Activated CD4-positive, CD25-positive, alpha-beta regulatory T cell treated with anti-CD3 and anti-CD28 coated beads, Interleukin-2, amount 50 U/mL, for 72 hours (primary cell): ENCODE results near the gene GPN2.
A peak's percentile ranks its signal among the peaks of the same experiment; 100 is the strongest.

ENCODE experiments used
- DNase-seq: peaks from one replicate; pipeline ENCODE4 v3.0.0; 2021

Gene GPN2

GRCh38 chr1:26829184-26829911, 60.7 kb downstream of the GPN2 start:
- DNase-seq: no peak

GRCh38 chr1:26828411-26828991, 61.6 kb downstream of the GPN2 start:
- DNase-seq: no peak

- no peak for DNase-seq
These were observed 62.4 kb downstream of the GPN2 start for GRCh38 chr1:26827663-26828062.

- no peak for DNase-seq
These were observed 62.9 kb downstream of the GPN2 start for GRCh38 chr1:26827106-26827604.

- peak; percentile 84 for DNase-seq
These were observed 63.6 kb downstream of the GPN2 start, which contains the start of gene ZDHHC18 for GRCh38 chr1:26826261-26827105. TSS of gene ZDHHC18 (plus strand) at chr1:26826688. CDS start at chr1:26826805, 117 bp downstream.
